ENCODE measurements around the gene ACBD7.

Gene ACBD7

DNA sequence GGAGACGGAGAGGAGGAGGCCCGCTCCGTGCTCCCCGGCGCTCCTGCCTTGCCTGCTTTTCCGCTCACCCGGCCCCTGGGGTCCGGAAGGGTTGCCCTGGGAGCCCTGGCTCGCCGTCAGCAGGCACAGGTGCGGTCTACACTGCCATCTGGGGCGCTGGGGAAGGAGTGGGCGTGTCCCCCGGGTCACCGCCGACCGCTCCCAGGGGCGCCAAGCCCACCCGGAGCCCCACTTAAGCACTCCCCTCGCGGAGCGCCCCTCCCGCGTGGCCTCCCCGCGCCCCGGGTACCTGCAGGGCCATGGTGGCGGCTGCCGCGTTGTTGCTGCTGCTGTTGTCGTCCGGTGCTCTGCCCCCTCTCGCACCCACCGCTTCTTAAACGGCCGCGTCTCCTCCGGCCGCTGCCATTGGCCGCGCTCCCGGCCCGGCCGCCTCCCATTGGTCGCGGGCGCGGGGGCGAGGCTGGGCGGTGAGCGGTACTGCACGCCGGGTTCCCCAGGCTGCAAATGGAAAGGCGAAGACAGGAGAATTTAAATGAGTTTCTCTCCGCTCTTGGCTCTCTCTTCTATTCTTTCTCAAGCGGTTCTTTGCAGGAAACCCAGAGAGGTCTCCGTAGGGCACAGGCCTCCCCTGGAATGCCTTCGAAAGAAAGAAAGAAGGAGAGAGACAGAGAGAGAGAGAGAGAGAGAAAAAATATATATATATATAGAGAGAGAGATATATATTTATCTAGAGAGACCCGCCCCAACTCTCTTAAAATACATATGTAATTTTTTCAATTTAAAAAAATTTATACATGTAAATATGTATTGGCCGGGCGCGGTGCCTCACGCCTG lies at the start of gene ACBD7:
Gene ACBD7, minus strand, starts transcription at position 349 of the 834 bp plus-strand sequence. Its CDS starts 48 bp downstream, at position 301.
- Mint-ChIP-seq H3K27me3 (peaks cover 28% of the 10 kb centered on the region), H3K4me3 (peak within 1 kb of the TSS; percentile 75), H3K9me3 (no peaks in the 10 kb centered on the region), H3K27ac (no peak within 1 kb of the TSS), H3K4me1 (ENCODE audit: low read depth) (no peaks in the 10 kb centered on the region), H3K36me3 (ENCODE audit: low read depth) (no peaks in the 10 kb centered on the region)
- intact Hi-C loops (cut with micrococcal nuclease), result no loop called here

DNA sequence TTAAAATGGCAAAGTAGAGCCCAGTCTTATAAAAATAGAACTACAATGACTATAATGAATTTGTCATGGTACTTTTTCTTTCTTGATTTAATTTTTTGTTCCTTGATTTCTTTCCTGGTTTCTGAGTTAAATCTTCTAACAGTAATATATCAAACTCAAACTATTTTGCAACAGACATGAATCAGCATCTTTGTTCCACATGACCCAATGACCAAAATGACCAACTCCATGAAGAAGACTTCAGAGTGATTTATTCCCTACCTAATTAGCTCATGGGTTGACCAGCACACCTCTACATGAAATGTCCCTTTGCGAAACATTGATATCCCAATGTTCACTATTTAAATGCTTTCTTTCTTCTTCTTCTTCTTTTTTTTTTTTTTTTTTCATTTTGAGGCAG lies 49.1 kb upstream of the ACBD7 start:
- intact Hi-C loops (cut with micrococcal nuclease), result no loop called here
- H3K36me3 Mint-ChIP-seq (ENCODE audit: low read depth), result no peaks in the 10 kb centered on the region
- H3K27me3 Mint-ChIP-seq, result no peaks in the 10 kb centered on the region
- no peaks in the 10 kb centered on the region for H3K9me3 Mint-ChIP-seq
- H3K4me3 Mint-ChIP-seq, result no peak overlapping the region
- H3K4me1 Mint-ChIP-seq (ENCODE audit: low read depth), result no peaks in the 10 kb centered on the region
- no peak overlapping the region for H3K27ac Mint-ChIP-seq

DNA sequence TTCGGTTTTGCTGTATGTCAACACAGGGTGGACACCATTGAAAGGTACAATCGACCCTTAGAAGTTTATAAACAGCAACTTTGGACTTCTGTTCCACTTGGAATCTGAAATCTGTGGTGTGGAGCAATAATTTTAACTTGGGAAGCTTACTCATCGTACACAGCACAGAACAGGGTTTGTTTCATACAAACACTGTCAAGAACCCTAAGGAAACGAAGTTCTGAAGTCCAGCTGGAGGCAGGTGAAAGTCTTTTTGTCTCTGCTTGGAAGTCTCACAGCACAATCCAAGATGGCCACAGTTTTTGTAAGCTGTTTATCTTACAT lies 48.4 kb upstream of the ACBD7 start:
- Mint-ChIP-seq H3K4me3 (no peak overlapping the region), H3K36me3 (ENCODE audit: low read depth) (no peaks in the 10 kb centered on the region), H3K27ac (no peak overlapping the region), H3K27me3 (no peaks in the 10 kb centered on the region), H3K9me3 (no peaks in the 10 kb centered on the region), H3K4me1 (ENCODE audit: low read depth) (no peaks in the 10 kb centered on the region)
- intact Hi-C loops (cut with micrococcal nuclease), result no loop called here

DNA sequence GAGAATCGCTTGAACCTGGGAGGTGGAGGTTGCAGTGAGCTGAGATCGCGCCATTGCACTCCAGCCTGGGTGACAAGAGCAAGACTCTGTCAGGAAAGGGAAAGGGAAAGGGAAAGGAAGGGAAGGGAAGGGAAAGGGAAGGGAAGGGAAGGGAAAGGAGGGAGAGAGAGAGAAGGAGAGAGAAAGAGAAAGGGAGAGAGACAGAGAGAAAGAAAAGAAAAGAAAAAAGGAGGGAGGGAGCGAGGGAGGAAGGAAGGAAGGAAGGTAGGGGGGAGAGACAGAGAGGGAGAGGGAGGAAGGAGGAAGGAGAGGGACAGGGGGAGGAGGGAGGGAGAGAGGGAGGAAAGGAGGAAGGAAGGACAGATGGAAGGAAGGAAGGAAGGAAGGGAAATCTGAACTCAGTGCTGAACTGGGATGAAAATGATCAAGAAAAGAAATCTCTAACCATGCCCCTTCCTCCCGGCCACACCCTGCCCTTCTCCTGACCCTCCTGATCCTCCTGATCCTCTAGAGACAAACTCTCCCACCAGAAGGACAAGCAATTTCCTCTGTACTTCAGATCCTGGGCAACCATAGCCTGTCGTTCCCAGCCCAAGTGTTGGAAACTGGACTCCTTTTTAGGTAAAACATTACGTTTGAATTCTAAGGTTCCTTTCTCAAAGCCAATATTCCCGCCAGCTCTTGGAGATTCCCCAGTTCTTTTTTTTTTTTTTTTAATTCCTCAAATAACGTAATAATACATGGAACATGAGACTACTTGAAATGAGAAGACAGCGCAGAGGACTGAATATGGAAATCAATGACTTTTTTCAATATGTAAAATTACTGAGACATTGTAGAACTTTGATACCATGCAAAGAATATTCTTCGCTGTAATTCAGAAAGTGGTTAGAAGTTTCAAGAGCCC lies 47.8 kb upstream of the ACBD7 start:
- no peaks in the 10 kb centered on the region for H3K27me3 Mint-ChIP-seq
- H3K9me3 Mint-ChIP-seq, result no peaks in the 10 kb centered on the region
- H3K4me1 Mint-ChIP-seq (ENCODE audit: low read depth), result no peaks in the 10 kb centered on the region
- H3K36me3 Mint-ChIP-seq (ENCODE audit: low read depth), result no peaks in the 10 kb centered on the region
- intact Hi-C loops (cut with micrococcal nuclease), result no loop called here
- no peak overlapping the region for H3K4me3 Mint-ChIP-seq
- no peak overlapping the region for H3K27ac Mint-ChIP-seq

DNA sequence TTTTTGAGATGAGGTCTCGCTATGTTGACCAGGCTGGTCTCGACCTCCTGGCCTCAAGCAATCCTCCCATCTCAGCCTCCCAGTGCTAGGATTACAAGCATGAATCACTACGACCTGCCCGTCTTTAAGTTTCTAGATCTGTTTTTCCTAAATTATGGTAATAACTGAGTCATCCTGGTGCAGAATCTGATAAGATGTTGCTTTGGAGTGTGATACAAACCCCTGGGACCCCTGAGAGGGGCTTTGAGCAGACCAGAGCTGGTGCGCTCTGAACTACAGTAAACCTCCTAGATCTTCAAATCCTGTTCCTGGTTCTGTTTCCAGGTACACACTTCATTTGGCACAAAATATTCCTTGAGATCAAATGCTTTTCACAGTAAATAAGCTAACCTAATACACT lies 42.8 kb upstream of the ACBD7 start:
- H3K27ac Mint-ChIP-seq, result no peak overlapping the region
- H3K27me3 Mint-ChIP-seq, result no peaks in the 10 kb centered on the region
- H3K4me3 Mint-ChIP-seq, result no peak overlapping the region
- intact Hi-C loops (cut with micrococcal nuclease), result no loop called here
- H3K4me1 Mint-ChIP-seq (ENCODE audit: low read depth), result no peaks in the 10 kb centered on the region
- no peaks in the 10 kb centered on the region for H3K9me3 Mint-ChIP-seq
- H3K36me3 Mint-ChIP-seq (ENCODE audit: low read depth), result no peaks in the 10 kb centered on the region

DNA sequence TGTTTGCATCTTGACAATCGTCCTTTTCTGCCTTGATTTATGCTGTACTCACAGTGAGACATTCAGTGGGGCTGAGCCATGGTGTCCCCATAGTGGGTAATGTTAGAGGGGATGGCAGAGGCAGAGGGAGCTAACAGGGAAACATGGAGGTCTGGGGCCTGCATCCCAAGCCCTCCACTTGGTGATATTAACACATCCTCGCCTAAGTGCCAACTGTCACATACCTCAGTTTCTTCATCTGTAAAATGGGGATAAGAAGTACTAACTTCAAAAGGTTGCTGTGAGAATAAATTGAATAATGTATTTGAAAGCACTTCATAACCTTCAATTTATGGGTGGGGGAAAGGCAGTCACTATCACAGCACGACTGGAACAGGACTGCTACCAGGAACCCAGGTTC lies 36.3 kb upstream of the ACBD7 start:
- H3K27ac Mint-ChIP-seq, result no peak overlapping the region

DNA sequence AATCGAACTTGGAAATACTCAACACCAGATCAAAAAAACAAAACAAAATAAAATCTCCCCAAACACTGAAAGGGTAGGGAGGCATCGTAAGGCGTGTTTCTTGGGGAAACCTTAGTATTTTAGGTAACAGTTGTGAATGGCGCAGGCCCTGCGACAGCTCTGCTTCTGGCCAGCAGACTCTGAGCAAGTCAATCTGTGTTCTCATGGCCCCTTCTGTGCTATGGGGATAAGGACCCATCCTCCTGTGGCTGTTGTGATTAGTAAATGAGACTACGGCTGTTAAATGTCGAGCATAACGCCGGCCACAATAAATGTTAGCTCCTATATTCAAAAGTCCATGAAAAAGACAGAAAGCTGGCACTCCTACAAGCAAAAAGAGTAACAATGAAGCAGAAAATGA lies 35.6 kb upstream of the ACBD7 start:
- Mint-ChIP-seq H3K9me3 (no peaks in the 10 kb centered on the region), H3K36me3 (ENCODE audit: low read depth) (peaks cover 17% of the 10 kb centered on the region), H3K4me3 (no peak overlapping the region), H3K4me1 (ENCODE audit: low read depth) (no peaks in the 10 kb centered on the region), H3K27me3 (no peaks in the 10 kb centered on the region), H3K27ac (no peak overlapping the region)
- intact Hi-C loops (cut with micrococcal nuclease), result no loop called here

More for the DNA sequence above, 36.3 kb upstream of the ACBD7 start:
- H3K9me3 Mint-ChIP-seq, result no peaks in the 10 kb centered on the region
- peaks cover 9% of the 10 kb centered on the region for H3K36me3 Mint-ChIP-seq (ENCODE audit: low read depth)
- intact Hi-C loops (cut with micrococcal nuclease), result no loop called here
- H3K27me3 Mint-ChIP-seq, result no peaks in the 10 kb centered on the region
- H3K4me3 Mint-ChIP-seq, result no peak overlapping the region
- H3K4me1 Mint-ChIP-seq (ENCODE audit: low read depth), result no peaks in the 10 kb centered on the region

DNA sequence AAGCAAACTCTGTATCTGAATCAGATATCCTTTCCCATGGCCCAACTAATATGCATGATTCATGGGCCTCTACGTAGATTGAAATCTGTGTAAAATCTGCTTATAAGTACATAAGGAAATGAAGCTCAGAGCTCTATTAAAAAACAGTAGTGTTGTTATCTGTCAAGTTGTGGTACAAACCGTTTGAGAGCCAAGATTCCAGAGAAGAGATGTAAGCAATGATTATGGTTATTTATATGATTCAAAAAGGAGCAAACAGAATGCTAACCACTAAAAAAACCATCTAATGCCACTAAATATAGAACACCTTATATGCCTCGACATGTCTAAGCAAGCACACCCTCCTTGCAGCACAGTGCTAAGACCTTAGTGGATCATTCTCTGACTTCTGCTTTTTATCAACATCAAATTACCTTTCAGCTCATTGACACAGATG lies 35.2 kb upstream of the ACBD7 start:
- Mint-ChIP-seq H3K9me3 (no peaks in the 10 kb centered on the region), H3K36me3 (ENCODE audit: low read depth) (peaks cover 18% of the 10 kb centered on the region), H3K27me3 (no peaks in the 10 kb centered on the region), H3K4me1 (ENCODE audit: low read depth) (no peaks in the 10 kb centered on the region), H3K27ac (no peak overlapping the region), H3K4me3 (no peak overlapping the region)
- intact Hi-C loops (cut with micrococcal nuclease), result no loop called here

DNA sequence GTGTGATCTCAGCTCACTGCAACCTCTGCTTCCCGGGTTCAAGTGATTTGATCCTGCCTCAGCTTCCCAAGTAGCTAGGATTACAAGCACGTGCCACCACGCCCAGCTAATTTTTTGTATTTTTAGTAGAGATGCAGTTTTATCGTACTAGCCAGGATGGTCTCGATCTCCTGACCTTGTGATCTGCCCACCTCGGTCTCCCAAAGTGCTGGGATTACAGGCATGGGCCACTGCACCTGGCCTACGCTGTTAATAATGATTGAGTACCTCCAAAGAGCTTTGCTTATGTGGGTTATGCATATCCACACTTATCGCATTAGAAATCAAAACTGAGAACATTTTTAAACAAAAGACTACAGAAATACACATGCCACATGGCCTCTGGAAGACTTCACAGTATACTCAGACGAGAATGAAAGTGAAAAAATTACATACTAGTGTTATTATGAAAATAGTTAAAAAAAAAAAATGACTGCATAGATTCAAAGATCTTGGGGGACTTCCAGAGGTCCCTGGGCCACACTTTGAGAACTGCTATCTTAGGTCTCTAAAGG lies 34.0 kb upstream of the ACBD7 start:
- Mint-ChIP-seq H3K9me3 (no peaks in the 10 kb centered on the region), H3K27me3 (no peaks in the 10 kb centered on the region), H3K4me1 (ENCODE audit: low read depth) (no peaks in the 10 kb centered on the region), H3K27ac (no peak overlapping the region), H3K4me3 (no peak overlapping the region), H3K36me3 (ENCODE audit: low read depth) (peaks cover 18% of the 10 kb centered on the region)
- intact Hi-C loops (cut with micrococcal nuclease), result no loop called here

DNA sequence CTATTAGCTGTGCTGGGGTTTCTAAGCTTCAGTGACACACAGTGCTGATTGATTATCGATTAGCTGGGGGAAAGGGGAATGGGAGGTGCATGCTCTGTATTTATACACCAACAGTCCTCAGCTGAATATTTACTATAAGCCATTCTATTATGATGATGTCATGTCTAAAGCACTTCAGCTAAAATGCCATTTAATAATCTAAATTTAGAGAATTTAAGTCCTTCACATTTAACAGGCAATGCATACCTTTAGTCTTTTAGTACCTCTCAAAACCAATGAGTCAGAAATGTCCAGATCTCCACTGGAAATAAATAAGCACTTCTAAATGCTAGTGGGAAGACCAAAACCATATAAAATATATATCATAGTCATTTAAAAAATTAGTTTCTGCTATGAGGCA lies 33.1 kb upstream of the ACBD7 start:
- no peaks in the 10 kb centered on the region for H3K4me1 Mint-ChIP-seq (ENCODE audit: low read depth)
- no peak overlapping the region for H3K4me3 Mint-ChIP-seq
- intact Hi-C loops (cut with micrococcal nuclease), result no loop called here
- no peak overlapping the region for H3K27ac Mint-ChIP-seq
- no peaks in the 10 kb centered on the region for H3K9me3 Mint-ChIP-seq
- no peaks in the 10 kb centered on the region for H3K27me3 Mint-ChIP-seq
- peaks cover 18% of the 10 kb centered on the region for H3K36me3 Mint-ChIP-seq (ENCODE audit: low read depth)

DNA sequence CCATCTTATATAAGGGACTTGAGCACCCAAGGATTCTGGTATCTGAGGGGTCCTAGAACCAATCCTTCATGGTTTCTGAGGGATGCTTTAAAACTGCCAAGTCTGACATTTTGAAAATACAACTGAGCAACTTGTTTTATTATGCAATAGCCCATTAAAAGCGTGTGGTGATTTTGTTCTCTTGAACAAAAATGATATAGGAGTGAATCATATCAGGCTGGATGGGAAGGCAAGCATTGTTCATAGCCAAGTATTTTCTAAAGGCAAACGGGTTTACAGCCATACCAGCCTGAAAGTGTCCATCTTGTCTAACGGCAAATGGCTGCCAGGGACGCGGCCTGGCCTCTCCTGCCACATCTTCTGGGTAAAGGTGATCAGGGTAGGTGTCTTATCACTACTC lies 31.9 kb upstream of the ACBD7 start:
- Mint-ChIP-seq H3K27me3 (no peaks in the 10 kb centered on the region), H3K36me3 (ENCODE audit: low read depth) (peaks cover 18% of the 10 kb centered on the region), H3K27ac (no peak overlapping the region), H3K4me3 (no peak overlapping the region), H3K9me3 (no peaks in the 10 kb centered on the region), H3K4me1 (ENCODE audit: low read depth) (no peaks in the 10 kb centered on the region)
- intact Hi-C loops (cut with micrococcal nuclease), result no loop called here

DNA sequence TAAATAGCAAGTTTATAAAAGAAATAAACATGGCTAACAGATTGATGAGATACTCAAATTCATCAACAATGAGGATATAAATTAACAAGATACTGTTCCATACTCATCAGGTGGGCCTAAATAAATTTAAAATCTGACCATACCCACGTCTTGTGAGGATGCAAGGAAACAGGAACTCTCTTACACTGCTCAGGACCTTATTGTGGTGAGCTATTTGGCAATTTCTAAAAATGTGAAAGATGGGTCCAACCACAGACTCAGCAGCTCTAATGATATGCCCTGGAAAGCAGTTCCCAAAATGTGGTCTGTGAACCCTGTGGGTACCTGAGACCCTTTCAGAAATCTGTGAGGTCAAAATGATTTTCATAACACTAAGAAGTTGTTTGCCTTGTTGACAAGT lies 30.0 kb upstream of the ACBD7 start:
- intact Hi-C loops (cut with micrococcal nuclease), result no loop called here
- Mint-ChIP-seq H3K4me3 (no peak overlapping the region), H3K4me1 (ENCODE audit: low read depth) (no peaks in the 10 kb centered on the region), H3K27me3 (no peaks in the 10 kb centered on the region), H3K9me3 (no peaks in the 10 kb centered on the region), H3K27ac (no peak overlapping the region), H3K36me3 (ENCODE audit: low read depth) (peaks cover 20% of the 10 kb centered on the region)

DNA sequence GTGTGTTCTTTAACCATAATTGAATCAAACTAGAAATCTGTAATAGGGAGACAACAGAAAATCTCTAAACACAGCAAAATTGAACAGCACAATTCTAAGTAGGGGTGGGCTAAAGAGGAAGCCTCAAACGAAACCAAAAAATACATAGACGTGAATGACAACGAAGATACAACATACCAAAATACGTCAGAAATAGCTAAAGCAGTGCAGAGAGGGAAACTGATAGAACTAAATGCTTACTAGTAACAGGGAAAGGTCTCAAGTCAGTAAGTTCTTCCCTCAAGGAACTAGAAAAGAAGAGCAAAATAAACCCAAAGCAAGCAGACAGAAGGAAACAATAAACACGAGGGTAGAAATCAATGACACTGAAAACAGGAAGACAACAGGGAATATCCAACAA lies 27.6 kb upstream of the ACBD7 start:
- H3K9me3 Mint-ChIP-seq, result no peaks in the 10 kb centered on the region
- no peaks in the 10 kb centered on the region for H3K27me3 Mint-ChIP-seq
- H3K36me3 Mint-ChIP-seq (ENCODE audit: low read depth), result peaks cover 28% of the 10 kb centered on the region
- H3K4me1 Mint-ChIP-seq (ENCODE audit: low read depth), result no peaks in the 10 kb centered on the region
- no peak overlapping the region for H3K27ac Mint-ChIP-seq
- intact Hi-C loops (cut with micrococcal nuclease), result no loop called here
- H3K4me3 Mint-ChIP-seq, result no peak overlapping the region

DNA sequence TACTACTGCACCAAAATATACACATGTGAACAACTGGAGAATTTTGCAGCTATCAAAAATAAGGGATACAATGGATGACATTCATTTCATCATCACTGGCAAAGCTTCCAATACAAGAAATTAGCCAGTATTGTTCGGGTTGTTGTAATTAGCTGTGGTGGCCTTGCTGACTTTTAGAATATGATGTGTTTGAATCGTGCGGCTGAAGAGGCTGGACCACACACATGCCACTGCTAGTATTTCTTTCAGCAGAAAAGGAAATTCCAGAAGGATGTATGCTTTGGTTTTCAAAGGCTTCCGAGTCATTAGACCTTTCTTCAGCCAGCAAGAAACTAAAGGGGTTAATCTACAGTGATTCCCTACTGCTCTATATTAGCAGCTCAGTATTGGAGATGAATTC lies 25.2 kb upstream of the ACBD7 start:
- H3K4me1 Mint-ChIP-seq (ENCODE audit: low read depth), result no peaks in the 10 kb centered on the region
- no peak overlapping the region for H3K27ac Mint-ChIP-seq
- no peak overlapping the region for H3K4me3 Mint-ChIP-seq
- peaks cover 25% of the 10 kb centered on the region for H3K36me3 Mint-ChIP-seq (ENCODE audit: low read depth)
- no peaks in the 10 kb centered on the region for H3K27me3 Mint-ChIP-seq
- intact Hi-C loops (cut with micrococcal nuclease), result no loop called here
- H3K9me3 Mint-ChIP-seq, result no peaks in the 10 kb centered on the region

All from dendritic cell treated with granulocyte-macrophage colony-stimulating factor and Interleukin-4, amounts not matched to agents 40 ng/mL and 50 ng/mL, for 4 days (primary cell).